Sigmoid colon (tissue), 4 donors: ENCODE results near the gene ARMC12.

Experiments
- CTCF ChIP-seq, 4 experiments: fragments of 450-650 bp in 3 of 4; fragments of 200-600 bp in 1 of 4; IDR thresholded peaks; one replicate each; pipeline ENCODE4 v1.5.1; 2016 to 2019; ENCODE audit warnings: antibody characterized with exemption in 4 of 4, mild to moderate bottlenecking in 3 of 4, moderate library complexity in 2 of 4
- POLR2A ChIP-seq, 2 donors: fragments of 450-650 bp; IDR thresholded peaks; one replicate each; pipeline ENCODE4 v1.6.1; 2016; ENCODE audit warnings: antibody characterized with exemption in 2 of 2, mild to moderate bottlenecking in 2 of 2, moderate library complexity in 2 of 2
- POLR2AphosphoS5 ChIP-seq, 4 donors: sonication (generic); formaldehyde crosslinking; IDR thresholded peaks; one replicate each; pipeline ENCODE4 v1.6.1; 2017; ENCODE audit warnings: antibody characterized with exemption in 4 of 4

- TF ChIP-seq CTCF (IDR thresholded peaks at IDR 0.05) = no peak
- no peak for TF ChIP-seq POLR2A (IDR thresholded peaks at IDR 0.05)
- TF ChIP-seq POLR2AphosphoS5 (IDR thresholded peaks at IDR 0.05) = no peak
Observed at GRCh38 chr6:35710241-35710847, 26.5 kb upstream of the ARMC12 start.
